HG03139 (cell line): ENCODE results near the gene MYH6.

Source experiments
- ATAC-seq: cut with Tn5 transposase; IDR thresholded peaks from one replicate; pipeline ENCODE4 v1.9.1; 2021; ENCODE audit not compliant: unreplicated experiment

The MYH6 gene

DNA sequence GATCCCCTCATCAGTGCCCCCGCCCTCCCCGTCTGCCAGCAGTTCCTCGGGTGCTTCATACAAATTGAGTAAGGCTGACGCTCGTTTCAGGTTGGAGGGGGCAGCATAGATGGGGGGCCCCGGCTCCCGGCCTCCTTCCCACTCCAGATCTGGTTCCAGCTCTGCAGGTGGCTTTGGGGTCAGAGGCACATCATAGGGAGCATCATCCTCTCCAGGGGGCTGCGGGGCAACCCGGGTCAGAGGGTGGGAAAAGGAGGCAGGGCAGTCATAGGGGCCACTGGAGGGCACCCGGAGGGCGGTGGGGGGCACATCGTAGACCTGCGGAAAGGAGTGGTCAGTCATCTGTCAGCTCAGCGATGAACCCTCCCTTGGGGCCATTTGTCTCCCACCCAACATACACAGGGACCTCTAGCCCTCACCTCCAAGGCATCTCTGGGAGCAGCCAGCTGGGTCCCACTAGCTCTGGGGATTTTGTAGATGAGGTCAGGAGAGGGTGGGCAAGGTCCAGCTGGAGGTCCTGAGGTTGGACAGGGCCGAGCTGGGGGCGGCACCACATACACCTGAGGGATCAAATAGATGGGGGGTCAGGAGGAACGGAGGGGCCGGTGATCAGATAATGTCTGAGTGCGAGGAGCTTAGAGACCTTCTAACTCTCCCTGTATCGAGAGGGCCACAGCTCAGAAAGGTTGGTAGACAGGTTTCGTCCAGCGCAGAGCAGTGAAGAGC lies 48.2 kb downstream of the MYH6 start:
- ATAC-seq, result no peak

- no peak for ATAC-seq
Observed at GRCh38 chr14:23359167-23359626, 48.9 kb downstream of the MYH6 start.

GRCh38 chr14:23358553-23359166 lies 49.4 kb downstream of the MYH6 start:
- no peak for ATAC-seq

GRCh38 chr14:23358042-23358441 lies 50.0 kb downstream of the MYH6 start:
- no peak for ATAC-seq

DNA sequence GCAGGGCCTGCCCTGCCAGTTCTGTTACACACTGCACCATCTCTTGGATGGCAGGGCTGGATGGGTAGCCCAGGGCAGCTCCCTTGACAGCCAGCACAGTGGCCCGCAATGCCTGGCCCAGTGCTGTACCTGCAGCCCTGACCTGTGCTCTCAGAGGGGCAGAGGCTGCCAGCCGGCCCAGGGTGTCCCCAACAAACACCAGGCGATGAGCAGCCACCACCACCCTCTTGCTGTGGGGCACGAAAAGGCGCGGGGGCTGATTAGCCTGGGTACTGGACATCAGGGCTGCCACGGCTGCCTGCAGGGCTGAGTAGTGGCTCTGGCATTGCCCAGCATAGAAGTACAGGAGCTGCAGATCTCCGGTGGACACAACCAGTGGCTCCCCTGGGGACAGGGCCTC lies 50.8 kb downstream of the MYH6 start:
- no peak for ATAC-seq

DNA sequence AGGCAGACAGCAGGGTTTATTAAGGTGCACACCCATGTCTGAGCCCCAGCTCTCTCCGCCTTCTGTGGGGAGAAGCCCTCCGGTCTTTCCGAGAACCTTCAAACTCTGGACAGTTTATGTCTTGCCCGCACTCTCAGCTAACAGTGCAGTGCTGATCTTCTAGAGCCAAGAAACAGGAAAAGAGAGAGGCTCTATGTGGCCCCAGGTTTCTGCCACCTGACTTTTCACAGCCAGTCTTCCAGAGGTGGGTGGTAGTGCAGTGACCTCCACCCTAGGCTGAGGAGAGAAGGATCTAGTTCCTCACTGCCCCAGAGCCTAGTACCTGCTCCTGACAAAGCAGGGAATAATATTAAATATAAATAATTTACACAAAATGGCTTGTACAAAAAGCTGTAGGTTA lies 51.4 kb downstream of the MYH6 start:
- no peak for ATAC-seq

DNA sequence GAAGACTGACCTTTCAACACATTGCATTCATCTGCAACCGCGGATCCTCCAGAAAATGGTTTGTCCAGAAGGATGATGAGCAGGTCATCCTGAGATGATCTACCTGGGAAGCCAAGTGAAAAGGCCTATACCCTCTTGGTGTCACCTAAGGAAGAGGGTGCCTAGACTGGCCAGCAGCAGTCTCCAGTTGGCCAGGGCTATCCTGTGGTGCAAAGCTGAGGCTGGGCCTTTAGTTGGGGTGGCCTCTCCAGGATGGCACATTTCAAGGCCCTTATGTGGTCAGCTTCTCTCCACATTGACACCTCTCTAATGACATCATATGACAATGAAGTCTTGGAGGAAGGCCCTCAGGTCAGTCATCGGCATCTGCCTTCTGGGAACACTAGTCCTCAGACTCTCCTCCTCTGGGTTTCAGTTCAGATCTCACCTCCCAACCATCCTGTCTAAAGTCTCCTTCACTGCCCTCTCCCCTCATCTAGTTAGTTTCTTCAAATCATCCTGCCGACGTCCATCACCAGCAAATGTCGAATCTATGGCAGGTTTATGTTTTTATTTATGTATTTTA lies 52.1 kb downstream of the MYH6 start:
- no peak for ATAC-seq

DNA sequence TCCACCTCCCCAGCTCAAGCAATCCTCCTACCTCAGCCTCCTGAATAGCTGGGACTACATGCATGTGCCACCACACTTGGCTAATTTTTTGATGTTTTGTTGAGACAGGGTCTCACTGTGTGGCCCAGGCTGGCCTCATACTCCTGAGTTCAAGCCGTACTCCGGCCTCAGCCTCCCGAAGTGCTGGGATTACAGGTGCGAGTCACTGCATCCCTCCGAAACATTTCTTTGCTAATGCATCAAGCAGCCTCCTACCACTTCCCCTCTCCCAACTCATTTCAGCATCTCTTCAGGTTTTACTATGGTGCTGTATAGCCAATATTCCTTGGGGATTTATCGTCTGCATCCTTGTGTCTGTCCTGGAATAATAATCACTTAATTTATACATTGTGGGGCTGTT lies 53.1 kb downstream of the MYH6 start:
- no peak for ATAC-seq

GRCh38 chr14:23353433-23353780 lies 54.7 kb downstream of the MYH6 start:
- ATAC-seq, result no peak

GRCh38 chr14:23352506-23353432 lies 55.3 kb downstream of the MYH6 start, which contains the start of gene SLC22A17:
TSS of gene SLC22A17 (minus strand) at chr14:23352887.
- ATAC-seq, result no peak

DNA sequence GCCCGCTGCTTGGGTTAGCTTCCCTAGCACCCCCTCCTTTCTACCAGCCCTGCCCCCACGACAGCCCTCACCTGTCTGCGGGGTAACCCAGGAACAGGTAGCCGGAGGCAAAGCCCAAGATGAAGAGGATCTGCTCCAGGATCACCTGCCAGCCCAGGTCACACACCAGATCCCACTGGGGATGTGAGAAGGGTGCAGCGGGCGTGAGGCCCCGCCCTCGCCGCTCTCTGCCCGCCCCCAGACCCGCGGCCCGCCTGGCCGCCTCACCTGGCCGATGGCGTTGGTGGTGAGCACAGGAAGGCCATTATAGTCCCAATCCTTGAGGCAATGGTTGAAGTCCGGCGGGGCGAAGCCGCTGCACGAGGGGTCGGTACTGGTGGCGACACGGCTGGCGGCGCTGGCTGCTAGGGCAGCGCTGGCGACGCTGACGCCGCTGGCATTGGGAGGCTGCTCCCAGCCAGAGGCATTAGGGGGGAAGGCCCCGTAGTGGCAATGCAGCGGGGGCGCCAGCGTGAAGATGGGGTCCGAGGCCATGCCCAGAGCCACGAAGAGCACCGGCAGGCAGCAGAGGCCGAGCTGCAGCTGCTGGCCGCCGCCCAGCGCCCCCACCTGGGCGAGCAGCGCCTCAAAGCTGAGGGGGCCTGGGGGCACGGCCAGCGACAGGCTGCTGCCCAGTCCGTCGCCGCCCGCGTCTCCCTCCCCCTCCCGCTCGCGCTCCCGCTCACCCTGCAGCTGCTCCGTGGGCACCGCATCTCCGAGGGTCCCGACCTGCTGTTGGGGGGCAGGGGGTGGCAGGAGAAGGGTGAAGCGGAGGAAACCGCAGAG lies 56.2 kb downstream of the MYH6 start:
- ATAC-seq, result no peak

DNA sequence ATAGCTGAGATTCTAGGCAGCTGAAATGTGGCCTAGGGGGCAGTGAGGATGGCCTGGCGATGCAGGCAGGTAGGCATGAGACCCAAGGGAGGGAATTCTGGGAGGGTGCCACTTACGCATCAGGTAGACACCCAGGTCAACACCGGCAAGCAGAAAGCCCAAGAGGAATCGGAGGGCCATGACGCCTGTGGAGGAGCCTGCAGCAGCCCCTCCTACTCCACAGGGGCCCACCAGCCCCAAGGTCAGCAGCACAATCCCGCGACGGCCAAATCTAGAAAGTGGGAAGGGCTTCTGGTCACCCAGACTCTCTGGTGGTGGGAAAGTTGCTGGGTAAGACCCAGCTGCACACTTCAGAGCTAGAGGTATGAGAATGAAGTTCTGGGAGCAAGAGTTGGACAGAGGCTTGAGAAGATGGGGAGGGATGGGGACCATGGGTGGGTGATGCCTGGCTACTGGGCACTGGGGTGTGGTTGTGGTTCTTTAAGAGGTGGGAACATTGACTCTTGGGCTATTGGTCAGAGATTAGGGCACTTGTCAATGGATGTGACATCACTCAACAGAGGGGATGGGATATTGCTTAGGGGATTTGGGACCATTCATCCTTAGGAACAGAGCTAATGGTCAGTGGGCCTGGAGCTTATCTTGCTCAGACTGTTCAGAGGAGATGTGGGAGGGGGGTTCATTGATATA lies 58.8 kb downstream of the MYH6 start:
- ATAC-seq, result no peak

- ATAC-seq, result no peak
Observed at GRCh38 chr14:23348297-23348655, 59.8 kb downstream of the MYH6 start.

- ATAC-seq, result no peak
Observed at GRCh38 chr14:23347406-23348296, 60.4 kb downstream of the MYH6 start.

DNA sequence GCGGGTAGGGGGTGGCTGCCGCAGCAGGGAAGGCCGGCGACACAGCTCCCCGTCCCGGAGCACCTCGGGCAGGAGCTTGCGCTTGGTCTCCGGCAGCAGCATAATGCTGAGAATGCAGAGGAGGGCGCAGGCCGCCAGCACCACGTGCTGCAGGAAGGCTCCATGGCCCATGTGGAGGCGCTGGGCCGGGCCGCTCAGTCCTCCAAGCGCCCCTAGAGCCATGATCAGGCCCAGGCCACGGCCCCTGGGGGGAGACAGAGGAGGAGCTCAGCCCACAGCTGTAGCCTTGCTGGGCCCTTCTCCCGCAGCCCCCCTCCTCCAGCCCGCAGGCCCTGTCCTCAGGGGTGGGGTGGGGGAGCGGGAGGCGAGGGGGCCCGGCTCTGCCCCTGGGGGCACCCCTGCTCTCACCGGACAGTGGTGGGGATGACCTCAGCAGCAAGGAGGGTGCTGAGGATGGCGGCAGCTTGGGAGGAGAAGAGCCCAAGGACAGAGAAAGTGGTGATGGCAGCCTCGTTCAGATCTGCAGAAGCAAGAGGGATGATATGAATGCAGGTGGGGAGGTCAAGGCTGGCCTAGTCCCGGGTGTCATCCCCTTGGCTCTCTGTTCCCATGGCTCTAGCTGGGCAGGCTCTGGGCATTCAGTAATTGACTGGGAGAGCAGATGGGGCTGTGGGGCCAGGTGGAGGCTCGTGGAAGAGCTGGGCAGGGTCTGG lies 61.2 kb downstream of the MYH6 start:
- ATAC-seq, result no peak

DNA sequence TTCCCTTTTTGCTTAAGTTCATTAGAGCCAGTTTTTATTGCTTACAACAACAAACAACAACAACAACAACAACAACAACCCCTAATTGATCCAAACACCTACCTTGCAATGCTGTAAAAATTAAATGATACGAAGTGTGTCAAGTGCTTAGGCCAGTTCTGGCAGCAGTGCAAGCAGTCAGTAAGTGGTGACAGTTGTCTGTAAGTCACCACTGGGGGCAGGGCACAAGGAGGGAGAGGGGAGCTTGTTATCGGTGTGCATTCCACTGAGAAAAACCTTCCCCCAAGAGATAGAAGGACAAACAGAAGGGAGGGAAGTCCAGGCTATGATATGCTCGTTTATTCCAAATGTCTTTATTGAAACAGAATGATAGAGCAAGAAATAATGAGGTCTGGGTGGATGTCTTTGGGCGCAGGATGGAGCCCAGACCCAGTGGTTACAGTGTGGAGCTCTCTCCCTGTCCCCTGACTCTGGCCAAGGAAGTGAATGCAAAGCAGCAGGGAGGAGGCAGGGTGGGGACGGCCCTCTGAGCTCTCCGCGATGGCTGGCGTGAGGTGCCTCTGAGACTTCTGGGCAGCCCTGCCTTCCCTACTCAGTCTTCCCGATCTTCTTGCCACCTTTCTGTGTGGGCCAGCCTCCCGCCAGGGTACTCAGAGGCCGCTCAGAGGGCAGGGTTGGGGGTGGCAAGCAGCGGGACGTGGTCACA lies 61.9 kb downstream of the MYH6 start:
- no peak for ATAC-seq

DNA sequence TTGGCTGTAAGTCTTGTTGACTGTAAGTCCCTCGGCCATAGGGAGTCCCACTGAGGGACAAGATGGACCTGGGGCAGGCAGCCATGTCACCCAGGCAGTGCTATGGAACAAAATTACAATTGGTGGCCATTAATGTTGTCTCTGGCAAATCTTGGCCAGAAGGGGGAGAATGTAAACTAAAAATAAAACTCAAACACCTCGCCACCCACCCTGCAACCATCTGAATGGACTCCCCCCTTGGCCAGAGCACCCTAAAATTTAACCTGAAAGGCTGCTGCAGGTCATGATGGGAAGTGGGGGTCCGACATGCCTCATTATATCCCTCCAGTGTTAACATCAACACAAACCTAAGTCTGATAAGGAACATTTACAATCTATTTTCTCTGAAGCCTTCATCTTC lies 63.6 kb downstream of the MYH6 start:
- ATAC-seq, result no peak
